GM23338 (cell line): Measurements from ENCODE around the gene ZNF335. TPM values are rescaled to one million over a fixed set of nuclear protein-coding genes. Genes with fewer than 3 reads are reported as not detected.
"Not testable (repeated sequence)": the region's sequence is repeated elsewhere in the genome, so short reads cannot be mapped to it uniquely, and the experiment has no call there.

ENCODE experiments used
- ATAC-seq: fragments of 200-7000 bp; cut with Tn5 transposase; 3 replicates; pipeline ENCODE4 v1.9.1; 2020
- DNase-seq: peaks from one replicate; pipeline ENCODE4 v3.0.0-alpha.2; 2015; ENCODE audit warnings: low spot score
- H2AFZ ChIP-seq: fragments of 200-600 bp; sonication (generic); 2 replicates; pipeline ENCODE4 v1.8.0; 2016; ENCODE audit warnings: antibody characterized with exemption, mild to moderate bottlenecking, moderate library complexity
- H3F3A ChIP-seq: fragments of 200-600 bp; sonication (generic); replicated peaks from 2 replicates; pipeline ENCODE4 v1.8.0; 2017; ENCODE audit warnings: antibody characterized with exemption, mixed run types, low read depth
- H3K27ac ChIP-seq: fragments of 200-600 bp; sonication (generic); 2 replicates; pipeline ENCODE4 v1.6.1; 2016; ENCODE audit warnings: low read depth
- H3K27me3 ChIP-seq: fragments of 200-600 bp; sonication (generic); 2 replicates; pipeline ENCODE4 v1.8.0; 2016; ENCODE audit warnings: mild to moderate bottlenecking, mixed run types, moderate library complexity; ENCODE audit not compliant: insufficient read depth
- H3K36me3 ChIP-seq: fragments of 200-600 bp; sonication (generic); 2 replicates; pipeline ENCODE4 v1.8.0; 2016; ENCODE audit warnings: mild to moderate bottlenecking; ENCODE audit not compliant: insufficient read depth
- H3K4me1 ChIP-seq: fragments of 200-600 bp; sonication (generic); 2 replicates; pipeline ENCODE4 v1.8.0; 2016; ENCODE audit warnings: mild to moderate bottlenecking, moderate library complexity; ENCODE audit not compliant: insufficient read depth
- H3K4me2 ChIP-seq: fragments of 200-600 bp; sonication (generic); 2 replicates; pipeline ENCODE4 v1.7.1; 2017; ENCODE audit warnings: mixed run types
- H3K4me3 ChIP-seq: fragments of 200-600 bp; sonication (generic); 2 replicates; pipeline ENCODE4 v1.6.1; 2016; ENCODE audit warnings: mixed run types
- H3K79me2 ChIP-seq: fragments of 200-600 bp; sonication (generic); replicated peaks from 2 replicates; pipeline ENCODE4 v1.8.0; 2017; ENCODE audit warnings: mild to moderate bottlenecking; ENCODE audit not compliant: insufficient read depth
- H3K9me2 ChIP-seq: fragments of 200-600 bp; sonication (generic); 2 replicates; pipeline ENCODE4 v1.8.0; 2017; ENCODE audit not compliant: insufficient read depth
- H4K20me1 ChIP-seq: fragments of 200-600 bp; sonication (generic); replicated peaks from 2 replicates; pipeline ENCODE4 v1.8.0; 2017; ENCODE audit warnings: mild to moderate bottlenecking; ENCODE audit not compliant: insufficient read depth
- H3K27ac Mint-ChIP-seq: 2 replicates; pipeline ENCODE4 v1.8.0; 2020; ENCODE audit warnings: inconsistent platforms, mild to moderate bottlenecking, moderate library complexity, mixed read lengths
- H3K27me3 Mint-ChIP-seq: 3 replicates; pipeline ENCODE4 v1.8.0; 2022; ENCODE audit warnings: low read depth, mild to moderate bottlenecking, moderate library complexity, mixed read lengths, inconsistent platforms; ENCODE audit not compliant: insufficient read depth, poor library complexity
- H3K36me3 Mint-ChIP-seq: 3 replicates; pipeline ENCODE4 v1.8.0; 2021; ENCODE audit warnings: low read depth, mild to moderate bottlenecking, inconsistent platforms, moderate library complexity, mixed read lengths
- H3K4me1 Mint-ChIP-seq: 3 replicates; pipeline ENCODE4 v1.8.0; 2020; ENCODE audit warnings: mild to moderate bottlenecking, inconsistent platforms, mixed read lengths
- H3K4me3 Mint-ChIP-seq: 3 replicates; pipeline ENCODE4 v1.8.0; 2021; ENCODE audit warnings: moderate library complexity, mild to moderate bottlenecking, inconsistent platforms, mixed read lengths
- H3K9me3 Mint-ChIP-seq: 3 replicates; pipeline ENCODE4 v1.8.0; 2020; ENCODE audit warnings: moderate library complexity, mild to moderate bottlenecking, inconsistent platforms, mixed read lengths
- EZH2 ChIP-seq: fragments of 200-600 bp; sonication (generic); IDR thresholded peaks from one replicate; pipeline ENCODE4 v1.8.0; 2017; ENCODE audit warnings: antibody characterized with exemption, mild to moderate bottlenecking, low read depth; ENCODE audit not compliant: unreplicated experiment
- EZH2phosphoT487 ChIP-seq: fragments of 200-600 bp; sonication (generic); IDR thresholded peaks from one replicate; pipeline ENCODE4 v1.8.1; 2018; ENCODE audit warnings: antibody characterized with exemption; ENCODE audit not compliant: unreplicated experiment
- NANOG ChIP-seq: IDR thresholded peaks from 2 replicates; pipeline ENCODE4 v1.6.1; 2016; ENCODE audit warnings: antibody characterized with exemption, borderline replicate concordance
- POLR2AphosphoS5 ChIP-seq: IDR thresholded peaks from 2 replicates; pipeline ENCODE4 v1.6.1; 2016; ENCODE audit warnings: antibody characterized with exemption, low read depth
- ZNF114 ChIP-seq: fragments of 250-450 bp; sonication (Bioruptor Pico); IDR thresholded peaks from 2 replicates; pipeline ENCODE4 v1.5.0; 2020; ENCODE audit warnings: mild to moderate bottlenecking, moderate library complexity
- ZNF462 ChIP-seq: fragments of 250-450 bp; sonication (Bioruptor Pico); IDR thresholded peaks from 2 replicates; pipeline ENCODE4 v1.5.0; 2020; ENCODE audit warnings: mild to moderate bottlenecking, moderate library complexity
- polyA plus RNA-seq: library from polyadenylated mRNA; unstranded; fragments of >200 nt; fragmentation: Nextera tagmentation; extraction: Ambion mirVana; gene quantifications from 2 replicates; pipeline ENCODE4 v1.2.1, GENCODE V29; 2016
- total RNA-seq: library from RNA; depleted of rRNA; stranded (reverse); fragments of >200 nt; shearing (Covaris generic); gene quantifications from 2 replicates; pipeline ENCODE4 v1.2.3, GENCODE V29; 2014
- TF ChIP-seq, protein P1 (sequence below): IDR thresholded peaks from one replicate; pipeline ENCODE4 v1.6.1; 2018; ENCODE audit warnings: antibody characterized with exemption; ENCODE audit not compliant: unreplicated experiment

Gene ZNF335
- total and polyA plus RNA-seq, 2 experiments from 2014 or later: 7.4 to 24.2 TPM

DNA sequence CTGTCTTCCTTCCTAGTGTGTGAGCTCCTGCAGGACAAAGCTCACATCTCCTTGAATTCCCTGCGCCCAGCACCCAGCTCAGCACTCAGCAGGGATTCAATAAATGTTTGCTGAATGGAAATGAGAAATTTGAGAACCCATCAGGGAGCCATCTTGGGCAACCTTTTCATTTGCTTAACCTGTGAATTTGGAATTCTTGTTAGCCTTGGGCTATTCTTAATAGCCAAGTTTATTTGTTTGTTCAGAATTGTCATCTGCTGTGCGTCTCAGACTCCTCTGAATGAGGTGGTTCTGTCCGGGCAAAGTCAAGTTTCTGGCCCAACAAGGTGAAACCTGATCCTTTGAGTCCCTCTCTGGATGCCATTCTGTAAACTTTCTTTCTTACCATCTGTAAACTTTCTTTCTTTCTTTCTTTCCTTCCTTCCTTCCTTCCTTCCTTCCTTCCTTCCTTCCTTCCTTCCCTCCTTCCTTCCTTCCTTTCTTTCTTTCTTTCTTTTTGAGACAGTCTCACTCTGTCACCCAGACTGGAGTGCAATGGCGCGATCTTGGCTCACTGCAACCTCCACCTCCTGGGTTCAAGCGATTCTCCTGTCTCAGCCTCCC is 23.6 kb upstream of the ZNF335 start:
- not testable (repeated sequence) for H3K36me3 ChIP-seq, H3K27ac ChIP-seq, H3K79me2 ChIP-seq, H3K4me3 Mint-ChIP-seq, H3K27me3 ChIP-seq, H3K9me2 ChIP-seq, H3F3A ChIP-seq, H4K20me1 ChIP-seq, H3K4me3 ChIP-seq, ATAC-seq, H3K9me3 Mint-ChIP-seq, H3K27ac Mint-ChIP-seq, H3K36me3 Mint-ChIP-seq
- Histone ChIP-seq H3K4me1 (peaks cover 20% of the 10 kb centered on the region; the same call in 1 of the 2 replicates), H3K4me2 (peak overlapping the region; percentile 60), H2AFZ (peak overlapping the region; percentile 77; the same call in 1 of the 2 replicates)
- Mint-ChIP-seq H3K27me3 (peaks cover 14% of the 10 kb centered on the region), H3K4me1 (peaks cover 30% of the 10 kb centered on the region)
- DNase-seq: peak; percentile 35

DNA sequence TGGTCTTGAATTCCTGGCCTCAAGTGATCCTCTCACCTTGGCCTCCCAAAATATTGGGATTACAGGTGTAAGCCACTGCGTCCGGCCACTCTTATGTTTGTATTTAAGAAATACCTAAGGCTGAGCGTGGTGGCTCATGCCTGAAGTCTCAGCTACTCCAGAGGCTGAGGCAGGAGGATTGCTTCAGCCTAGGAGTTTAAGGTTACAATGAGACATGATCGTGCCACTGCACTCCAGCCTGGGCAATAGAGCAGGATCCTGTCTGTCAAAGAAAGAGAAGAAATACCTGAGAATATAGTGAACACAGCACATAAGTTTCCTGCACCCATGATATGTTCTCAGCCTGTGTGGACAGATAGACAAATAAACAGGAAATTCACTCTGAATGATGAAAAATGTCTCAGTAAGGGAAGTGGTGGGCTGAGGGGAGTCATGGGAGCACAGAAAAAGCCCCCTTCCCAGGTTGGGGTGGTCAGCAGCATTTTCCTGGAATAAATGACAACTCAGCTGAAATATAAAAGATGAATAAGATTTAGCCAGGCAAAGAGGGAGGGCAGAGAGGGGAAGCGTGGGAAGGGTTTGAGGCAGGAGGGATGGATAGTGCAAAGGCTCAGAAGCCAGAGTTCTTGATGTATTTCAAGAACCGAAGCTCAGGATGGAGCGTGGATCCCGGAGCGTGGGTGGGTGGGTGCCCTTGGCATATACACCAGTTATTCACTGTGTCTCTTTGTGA is 22.9 kb upstream of the ZNF335 start:
- DNase-seq (no peak), ATAC-seq (no peak)
- Histone ChIP-seq H3K27ac (no peak overlapping the region), H3K9me2 (no peaks in the 10 kb centered on the region), H3K36me3 (no peaks in the 10 kb centered on the region), H3K4me3 (no peak overlapping the region), H3K4me1 (peaks cover 13% of the 10 kb centered on the region; the same call in 1 of the 2 replicates), H3K27me3 (no peaks in the 10 kb centered on the region), H3K79me2 (no peaks in the 10 kb centered on the region), H2AFZ (peak overlapping the region; percentile 77; the same call in 1 of the 2 replicates), H4K20me1 (no peaks in the 10 kb centered on the region), H3K4me2 (peak overlapping the region; percentile 60), H3F3A (peaks cover 10% of the 10 kb centered on the region; the same call in 1 of the 2 replicates)
- Mint-ChIP-seq H3K9me3 (no peaks in the 10 kb centered on the region; the same call in 2 of the 3 replicates), H3K27me3 (peaks cover 14% of the 10 kb centered on the region), H3K4me1 (peaks cover 25% of the 10 kb centered on the region), H3K36me3 (no peaks in the 10 kb centered on the region), H3K27ac (no peak overlapping the region), H3K4me3 (no peak overlapping the region)
- TF ChIP-seq, protein P1, sequence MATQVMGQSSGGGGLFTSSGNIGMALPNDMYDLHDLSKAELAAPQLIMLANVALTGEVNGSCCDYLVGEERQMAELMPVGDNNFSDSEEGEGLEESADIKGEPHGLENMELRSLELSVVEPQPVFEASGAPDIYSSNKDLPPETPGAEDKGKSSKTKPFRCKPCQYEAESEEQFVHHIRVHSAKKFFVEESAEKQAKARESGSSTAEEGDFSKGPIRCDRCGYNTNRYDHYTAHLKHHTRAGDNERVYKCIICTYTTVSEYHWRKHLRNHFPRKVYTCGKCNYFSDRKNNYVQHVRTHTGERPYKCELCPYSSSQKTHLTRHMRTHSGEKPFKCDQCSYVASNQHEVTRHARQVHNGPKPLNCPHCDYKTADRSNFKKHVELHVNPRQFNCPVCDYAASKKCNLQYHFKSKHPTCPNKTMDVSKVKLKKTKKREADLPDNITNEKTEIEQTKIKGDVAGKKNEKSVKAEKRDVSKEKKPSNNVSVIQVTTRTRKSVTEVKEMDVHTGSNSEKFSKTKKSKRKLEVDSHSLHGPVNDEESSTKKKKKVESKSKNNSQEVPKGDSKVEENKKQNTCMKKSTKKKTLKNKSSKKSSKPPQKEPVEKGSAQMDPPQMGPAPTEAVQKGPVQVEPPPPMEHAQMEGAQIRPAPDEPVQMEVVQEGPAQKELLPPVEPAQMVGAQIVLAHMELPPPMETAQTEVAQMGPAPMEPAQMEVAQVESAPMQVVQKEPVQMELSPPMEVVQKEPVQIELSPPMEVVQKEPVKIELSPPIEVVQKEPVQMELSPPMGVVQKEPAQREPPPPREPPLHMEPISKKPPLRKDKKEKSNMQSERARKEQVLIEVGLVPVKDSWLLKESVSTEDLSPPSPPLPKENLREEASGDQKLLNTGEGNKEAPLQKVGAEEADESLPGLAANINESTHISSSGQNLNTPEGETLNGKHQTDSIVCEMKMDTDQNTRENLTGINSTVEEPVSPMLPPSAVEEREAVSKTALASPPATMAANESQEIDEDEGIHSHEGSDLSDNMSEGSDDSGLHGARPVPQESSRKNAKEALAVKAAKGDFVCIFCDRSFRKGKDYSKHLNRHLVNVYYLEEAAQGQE: no peak
- no peak for TF ChIP-seq NANOG
- no peak for TF ChIP-seq ZNF462 (CRISPR knock-in tag)
- TF ChIP-seq EZH2phosphoT487: no peak
- TF ChIP-seq ZNF114 (CRISPR knock-in tag): no peak
- TF ChIP-seq EZH2: no peak
- TF ChIP-seq POLR2AphosphoS5: no peak
